ENCODE measurements around the gene ZNF639. TPM values are rescaled to one million over a fixed set of nuclear protein-coding genes. Genes with fewer than 3 reads are reported as not detected.

Gene ZNF639
- total and polyA plus RNA-seq, 2 experiments from 2014 or later: 33.6 to 62.8 TPM

GRCh38 chr3:179299316-179299715 lies 23.5 kb upstream of the ZNF639 start (continued):
- TF ChIP-seq, protein P1, sequence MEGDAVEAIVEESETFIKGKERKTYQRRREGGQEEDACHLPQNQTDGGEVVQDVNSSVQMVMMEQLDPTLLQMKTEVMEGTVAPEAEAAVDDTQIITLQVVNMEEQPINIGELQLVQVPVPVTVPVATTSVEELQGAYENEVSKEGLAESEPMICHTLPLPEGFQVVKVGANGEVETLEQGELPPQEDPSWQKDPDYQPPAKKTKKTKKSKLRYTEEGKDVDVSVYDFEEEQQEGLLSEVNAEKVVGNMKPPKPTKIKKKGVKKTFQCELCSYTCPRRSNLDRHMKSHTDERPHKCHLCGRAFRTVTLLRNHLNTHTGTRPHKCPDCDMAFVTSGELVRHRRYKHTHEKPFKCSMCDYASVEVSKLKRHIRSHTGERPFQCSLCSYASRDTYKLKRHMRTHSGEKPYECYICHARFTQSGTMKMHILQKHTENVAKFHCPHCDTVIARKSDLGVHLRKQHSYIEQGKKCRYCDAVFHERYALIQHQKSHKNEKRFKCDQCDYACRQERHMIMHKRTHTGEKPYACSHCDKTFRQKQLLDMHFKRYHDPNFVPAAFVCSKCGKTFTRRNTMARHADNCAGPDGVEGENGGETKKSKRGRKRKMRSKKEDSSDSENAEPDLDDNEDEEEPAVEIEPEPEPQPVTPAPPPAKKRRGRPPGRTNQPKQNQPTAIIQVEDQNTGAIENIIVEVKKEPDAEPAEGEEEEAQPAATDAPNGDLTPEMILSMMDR (conservative IDR thresholded peaks at IDR 0.05; ENCODE audit: low read depth in 2 of 2): no peak
- no peak for TF ChIP-seq CREB1 (CRISPR knock-in tag; IDR thresholded peaks at IDR 0.05; ENCODE audit: low read depth)
- TF ChIP-seq, protein P2, sequence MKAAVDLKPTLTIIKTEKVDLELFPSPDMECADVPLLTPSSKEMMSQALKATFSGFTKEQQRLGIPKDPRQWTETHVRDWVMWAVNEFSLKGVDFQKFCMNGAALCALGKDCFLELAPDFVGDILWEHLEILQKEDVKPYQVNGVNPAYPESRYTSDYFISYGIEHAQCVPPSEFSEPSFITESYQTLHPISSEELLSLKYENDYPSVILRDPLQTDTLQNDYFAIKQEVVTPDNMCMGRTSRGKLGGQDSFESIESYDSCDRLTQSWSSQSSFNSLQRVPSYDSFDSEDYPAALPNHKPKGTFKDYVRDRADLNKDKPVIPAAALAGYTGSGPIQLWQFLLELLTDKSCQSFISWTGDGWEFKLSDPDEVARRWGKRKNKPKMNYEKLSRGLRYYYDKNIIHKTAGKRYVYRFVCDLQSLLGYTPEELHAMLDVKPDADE (IDR thresholded peaks at IDR 0.05): no peak

- Histone ChIP-seq H3K36me3 (ENCODE audit: insufficient read depth) (no peaks in the 10 kb centered on the region), H3K27me3 (ENCODE audit: insufficient read depth) (no peaks in the 10 kb centered on the region), H3K4me2 (no peak overlapping the region), H3K9me2 (ENCODE audit: insufficient read depth) (no peaks in the 10 kb centered on the region), H3K79me2 (replicated peaks; ENCODE audit: insufficient read depth) (no peaks in the 10 kb centered on the region), H3F3A (replicated peaks; ENCODE audit: low read depth) (no peaks in the 10 kb centered on the region), H4K20me1 (replicated peaks; ENCODE audit: insufficient read depth) (no peaks in the 10 kb centered on the region), H3K4me3 (no peak overlapping the region), H3K4me1 (ENCODE audit: insufficient read depth) (0 out of 2 replicates have a peak, but pooled peaks cover 4% of the 10 kb centered on the region), H2AFZ (no peak overlapping the region), H3K27ac (ENCODE audit: low read depth) (no peak overlapping the region)
- DNase-seq (ENCODE audit: low spot score): no peak
- Mint-ChIP-seq H3K27ac (no peak overlapping the region), H3K36me3 (ENCODE audit: low read depth) (peaks cover 7% of the 10 kb centered on the region; the same call in 2 of the 3 replicates), H3K27me3 (ENCODE audit: insufficient read depth, low read depth, poor library complexity) (no peaks in the 10 kb centered on the region), H3K4me1 (peaks cover 6% of the 10 kb centered on the region; the same call in 2 of the 3 replicates), H3K4me3 (no peak overlapping the region), H3K9me3 (peaks cover 10% of the 10 kb centered on the region; the same call in 2 of the 3 replicates)
- no peak for TF ChIP-seq ZNF114 (CRISPR knock-in tag; IDR thresholded peaks at IDR 0.05)
- TF ChIP-seq POLR2AphosphoS5 (IDR thresholded peaks at IDR 0.05; ENCODE audit: low read depth): no peak
- TF ChIP-seq REST (IDR thresholded peaks at IDR 0.05; ENCODE audit: unreplicated experiment): no peak
- no peak for TF ChIP-seq ZNF331 (CRISPR knock-in tag; IDR thresholded peaks at IDR 0.05; ENCODE audit: low read depth)
- no peak for ATAC-seq
These were observed 22.7 kb upstream of the ZNF639 start for GRCh38 chr3:179299999-179300613.

Data from GM23338 (cell line).